ENCODE results near the gene POLE2. TPM values are rescaled to one million over a fixed set of nuclear protein-coding genes. Genes with fewer than 3 reads are reported as not detected.

The POLE2 gene
- total RNA-seq, 2 experiments from 2014 or later: 39.9 to 40.2 TPM

DNA sequence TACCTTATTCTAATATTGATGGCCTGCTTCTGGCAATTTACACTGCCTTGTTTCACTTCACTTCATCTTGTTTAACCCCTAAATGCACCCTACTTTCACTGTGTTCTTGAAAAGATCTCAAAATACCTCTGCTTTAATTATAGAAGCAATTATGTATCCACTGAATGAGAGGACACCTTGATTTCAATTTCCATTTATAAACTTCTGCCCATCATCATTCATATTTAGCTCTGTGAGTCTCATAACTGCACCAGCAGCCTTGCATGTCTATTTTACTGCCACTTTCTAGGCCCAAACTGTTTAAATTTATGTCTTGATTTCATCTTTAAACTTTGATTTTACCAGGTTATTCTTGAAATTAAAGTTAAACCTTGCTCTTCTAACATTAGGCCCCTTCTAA lies 45.9 kb downstream of the POLE2 start:
- Mint-ChIP-seq H3K4me1 (peaks cover 37% of the 10 kb centered on the region), H3K9me3 (ENCODE audit: low read depth) (no peaks in the 10 kb centered on the region), H3K36me3 (peaks cover 34% of the 10 kb centered on the region), H3K27me3 (no peaks in the 10 kb centered on the region), H3K27ac (peak overlapping the region; percentile 8), H3K4me3 (no peak overlapping the region)
- no peak for ATAC-seq
- CTCF ChIA-PET: interaction anchor here (1.4 kb wide), 1 partner anchor 8 kb away, joined by 3 read pairs; no protein-coding TSS in a partner anchor
- no peak for DNase-seq

DNA sequence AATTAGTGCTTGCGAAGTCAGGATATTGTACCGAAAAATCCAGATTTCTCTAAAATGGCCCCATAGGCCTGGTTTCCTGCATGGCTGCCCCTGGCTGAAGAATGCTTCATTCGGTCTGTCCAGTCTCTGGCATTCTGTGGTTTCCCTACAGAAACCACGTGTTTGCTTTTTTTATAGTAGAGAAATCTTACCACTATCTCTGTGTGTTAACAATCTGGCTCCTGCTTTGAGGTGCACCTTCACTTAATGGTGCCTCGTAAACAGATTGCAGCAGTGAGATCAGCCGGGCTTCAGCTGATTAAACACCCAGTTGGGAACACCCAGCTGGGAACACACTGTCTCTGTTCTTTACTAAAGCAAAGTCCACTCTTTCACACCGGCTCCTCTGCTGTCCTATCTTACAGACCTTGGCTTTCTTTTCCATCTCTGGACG lies 46.3 kb downstream of the POLE2 start:
- peaks cover 40% of the 10 kb centered on the region for H3K4me1 Mint-ChIP-seq
- CTCF ChIA-PET: interaction anchor here (0.6 kb wide), 1 partner anchor 57 kb away, joined by 3 read pairs; no protein-coding TSS in a partner anchor
- DNase-seq (no peak), ATAC-seq (no peak)
- no peaks in the 10 kb centered on the region for H3K9me3 Mint-ChIP-seq (ENCODE audit: low read depth)
- peaks cover 33% of the 10 kb centered on the region for H3K36me3 Mint-ChIP-seq
- H3K27ac Mint-ChIP-seq: peak overlapping the region; percentile 13
- no peaks in the 10 kb centered on the region for H3K27me3 Mint-ChIP-seq
- no peak overlapping the region for H3K4me3 Mint-ChIP-seq

DNA sequence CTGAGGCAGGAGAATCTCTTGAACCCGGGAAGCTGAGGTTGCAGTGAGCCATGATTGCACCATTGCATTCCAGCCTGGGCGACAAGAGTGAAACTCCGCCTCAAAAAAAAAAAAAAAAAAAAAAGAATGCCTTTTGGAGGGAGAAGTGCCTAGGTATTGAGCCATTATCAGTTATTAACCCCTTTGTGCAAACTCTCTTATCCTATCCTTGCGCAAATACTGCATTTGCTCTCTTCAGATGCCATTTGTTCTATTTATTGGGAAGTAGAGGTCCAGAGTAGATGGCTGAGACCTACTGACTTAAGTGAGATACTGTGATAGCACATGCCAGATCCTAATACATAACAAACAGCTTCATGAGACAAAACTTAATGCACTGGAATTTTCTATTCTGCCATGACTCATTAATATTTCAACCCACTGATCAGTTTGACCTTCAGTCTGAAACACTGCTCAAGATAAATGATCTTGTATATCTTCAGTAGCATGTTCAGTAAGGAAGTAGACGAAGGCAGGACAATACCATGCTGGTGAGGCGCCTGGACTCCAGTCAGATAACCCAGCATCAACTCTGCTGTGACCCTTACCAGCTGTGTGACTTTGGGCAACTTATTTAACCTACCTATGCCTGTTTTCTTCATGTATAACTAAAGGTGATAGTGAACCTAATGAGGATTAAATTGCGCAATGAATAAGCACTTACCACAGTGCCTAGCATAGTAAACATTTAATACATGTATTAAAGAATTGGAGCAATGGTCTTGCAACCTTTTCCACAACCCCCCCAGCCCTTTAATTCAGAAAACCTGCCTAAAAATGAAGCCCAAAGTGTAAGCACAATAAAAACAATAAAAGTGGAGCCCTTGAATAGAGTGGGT lies 47.2 kb downstream of the POLE2 start:
- Mint-ChIP-seq H3K36me3 (peaks cover 37% of the 10 kb centered on the region), H3K4me3 (no peak overlapping the region), H3K27me3 (no peaks in the 10 kb centered on the region), H3K4me1 (peaks cover 49% of the 10 kb centered on the region), H3K27ac (no peak overlapping the region), H3K9me3 (ENCODE audit: low read depth) (no peaks in the 10 kb centered on the region)
- no peak for ATAC-seq
- no peak for DNase-seq
- CTCF ChIA-PET: interaction anchor here (0.6 kb wide), 1 partner anchor 56 kb away, joined by 3 read pairs; no protein-coding TSS in a partner anchor

DNA sequence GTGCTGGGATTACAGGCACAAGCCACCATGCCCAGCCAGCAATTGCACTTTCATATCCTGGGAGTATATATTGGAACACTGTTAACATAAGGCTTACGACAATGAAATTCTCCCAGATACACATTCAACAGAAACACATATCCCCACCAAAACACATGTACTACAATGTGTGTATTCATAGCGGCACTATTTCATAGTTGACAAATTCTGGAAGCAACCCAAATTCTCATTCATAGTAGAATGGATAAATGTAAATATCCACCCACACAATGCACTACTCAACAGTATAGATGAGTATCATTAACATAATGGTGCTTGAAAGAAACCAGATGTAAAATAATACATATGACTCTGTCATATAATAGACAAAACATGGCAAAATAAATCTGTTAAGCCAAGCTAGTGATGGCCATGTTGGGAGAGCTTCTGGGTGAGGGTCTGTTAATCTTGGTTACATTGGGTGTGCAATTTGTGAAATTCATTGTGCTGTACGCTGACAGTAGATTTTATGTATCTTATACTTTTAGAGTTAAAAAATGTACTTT lies 50.4 kb downstream of the POLE2 start:
- Mint-ChIP-seq H3K36me3 (peaks cover 31% of the 10 kb centered on the region), H3K4me1 (peaks cover 52% of the 10 kb centered on the region), H3K4me3 (no peak overlapping the region), H3K27ac (peak overlapping the region; percentile 3), H3K9me3 (ENCODE audit: low read depth) (no peaks in the 10 kb centered on the region), H3K27me3 (no peaks in the 10 kb centered on the region)
- no peak for DNase-seq
- CTCF ChIA-PET: interaction anchor here (0.6 to 1.5 kb wide), 3 partner anchors 17 to 460 kb away, joined by 3 to 7 read pairs (median 4); partner anchors contain the start of genes MGAT2 and RPL36AL
- ATAC-seq: no peak

DNA sequence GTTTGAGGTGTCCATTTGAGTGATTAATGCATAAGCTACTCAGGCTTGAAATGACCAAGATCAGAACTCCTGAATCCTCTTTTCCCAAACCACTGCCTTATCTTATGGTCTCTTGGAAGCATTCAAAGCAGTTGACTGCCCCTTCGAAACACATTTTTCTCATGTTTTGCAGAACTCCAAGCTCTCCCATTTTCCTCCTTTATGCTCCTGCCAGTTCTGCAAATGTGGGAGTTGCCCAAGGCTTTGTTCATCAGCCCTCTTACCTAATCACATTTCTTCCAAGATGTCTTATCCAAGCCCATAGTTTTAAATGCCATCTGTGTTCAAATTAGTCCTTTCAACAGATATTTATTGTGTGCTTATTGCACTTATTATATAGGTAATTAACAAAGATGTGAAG lies 51.1 kb downstream of the POLE2 start:
- Mint-ChIP-seq H3K9me3 (ENCODE audit: low read depth) (no peaks in the 10 kb centered on the region), H3K4me1 (peaks cover 48% of the 10 kb centered on the region), H3K4me3 (peak overlapping the region; percentile 87), H3K27me3 (no peaks in the 10 kb centered on the region), H3K27ac (peak overlapping the region; percentile 60), H3K36me3 (peaks cover 33% of the 10 kb centered on the region)
- ATAC-seq: no peak
- CTCF ChIA-PET: interaction anchor here (1.1 to 1.5 kb wide), 3 partner anchors 16 to 215 kb away, joined by 3 to 4 read pairs (median 4); partner anchors contain the start of genes MGAT2, NEMF and RPL36AL
- no peak for DNase-seq

DNA sequence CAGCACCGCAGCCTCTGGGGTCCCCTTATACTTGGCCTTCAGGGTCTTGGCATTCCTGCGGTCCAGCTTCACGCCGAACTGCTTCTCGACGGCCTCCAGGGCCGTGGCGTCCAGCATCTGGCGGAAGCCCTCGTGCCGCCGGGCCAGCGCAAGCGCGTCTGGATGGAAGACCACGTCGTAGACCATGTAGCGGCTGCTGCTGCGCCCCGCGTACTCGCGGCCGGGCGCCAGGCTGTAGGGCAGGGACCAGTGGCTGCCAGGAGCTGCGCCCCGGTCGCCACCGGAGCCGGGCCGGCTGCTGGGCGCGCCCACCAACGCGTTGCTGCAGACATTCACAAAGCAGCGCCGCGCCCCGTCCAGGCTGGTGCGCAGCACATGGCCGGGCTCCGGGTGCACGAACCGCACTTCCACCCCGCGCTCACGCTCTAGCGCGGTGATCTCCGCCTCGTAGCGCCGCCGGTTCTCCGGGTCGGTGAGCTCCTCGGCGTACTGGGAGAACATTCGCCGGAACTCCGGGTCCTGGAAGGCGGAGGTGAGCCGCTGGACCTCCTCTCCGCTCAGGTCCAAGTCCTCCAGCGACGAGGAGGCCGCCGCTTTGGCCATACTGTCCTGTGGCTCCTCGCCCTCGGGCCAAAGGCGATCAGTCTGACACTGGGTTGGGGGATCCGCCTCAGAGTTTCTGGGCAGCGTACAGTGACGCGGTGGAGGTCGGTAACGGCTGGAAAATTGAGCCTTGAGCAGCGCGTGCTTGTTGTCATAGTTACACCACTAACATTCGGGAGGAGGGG lies 53.3 kb downstream of the POLE2 start, which contains the start of gene DNAAF2:
Gene DNAAF2 (minus strand): TSS at position 698 of the 788 bp plus-strand sequence. CDS start 95 bp downstream, at position 603.
- peak; percentile 45 for ATAC-seq
- DNase-seq: peak; percentile 78
- H3K4me1 Mint-ChIP-seq: peaks cover 47% of the 10 kb centered on the region
- no peaks in the 10 kb centered on the region for H3K9me3 Mint-ChIP-seq (ENCODE audit: low read depth)
- H3K27me3 Mint-ChIP-seq: no peaks in the 10 kb centered on the region
- peaks cover 26% of the 10 kb centered on the region for H3K36me3 Mint-ChIP-seq
- CTCF ChIA-PET: interaction anchor here (0.8 to 2.6 kb wide), 29 partner anchors 8 to 686 kb away, joined by 3 to 32 read pairs (median 5); partner anchors contain the start of genes KLHDC1, KLHDC2, LRR1 and MGAT2
- H3K4me3 Mint-ChIP-seq: peak within 1 kb of the TSS; percentile 87
- peak within 1 kb of the TSS; percentile 94 for H3K27ac Mint-ChIP-seq

DNA sequence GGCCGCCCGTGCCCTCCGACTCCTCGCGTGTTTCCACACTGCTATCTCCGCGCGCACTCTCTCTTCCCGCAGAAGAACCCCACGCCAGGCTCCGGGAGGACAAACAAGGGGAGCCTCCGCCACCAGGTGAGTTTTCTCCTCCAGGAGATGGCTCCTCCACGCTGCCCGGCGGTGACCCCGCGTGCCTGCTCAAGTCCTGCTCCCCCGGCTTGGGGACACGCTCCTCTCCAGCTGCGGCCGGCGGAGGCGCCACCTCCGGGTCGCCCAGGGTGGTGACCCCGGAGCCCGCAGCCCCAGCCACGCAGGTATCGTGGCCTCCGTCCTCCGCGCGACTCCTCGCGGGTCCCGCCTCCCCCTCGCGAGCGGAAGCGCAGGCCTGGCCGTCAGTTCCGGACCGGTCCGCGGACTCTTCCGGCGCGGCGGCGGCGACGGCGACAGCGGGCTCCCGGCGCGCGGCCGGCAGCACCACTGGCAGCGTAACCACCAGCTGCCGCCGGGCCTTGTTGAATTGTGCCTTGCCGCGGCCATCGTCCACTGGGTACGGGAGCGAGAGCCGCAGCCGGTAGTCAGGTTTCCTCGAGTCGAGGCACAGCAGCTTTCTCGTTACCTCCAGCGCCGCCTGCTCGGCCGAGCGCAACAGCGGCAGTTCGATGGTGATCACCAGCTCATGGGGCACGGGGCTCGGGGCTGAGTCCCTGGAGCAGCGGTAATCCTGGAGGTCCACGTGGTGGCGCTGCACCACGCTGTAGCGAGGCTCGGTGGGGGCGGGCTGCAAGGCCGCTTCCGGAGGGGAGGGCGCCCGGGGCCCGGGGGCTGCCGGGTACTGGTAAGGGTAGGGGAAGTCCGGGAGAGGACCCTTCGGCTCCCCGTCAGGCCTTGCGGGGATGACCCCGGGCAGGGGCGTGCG lies 54.1 kb downstream of the POLE2 start:
- CTCF ChIA-PET: interaction anchor here (0.6 to 2.6 kb wide), 33 partner anchors 8 to 687 kb away, joined by 3 to 32 read pairs (median 4); partner anchors contain the start of genes KLHDC1, KLHDC2, MGAT2 and NEMF
- peaks cover 47% of the 10 kb centered on the region for H3K4me1 Mint-ChIP-seq
- peak; percentile 83 for ATAC-seq

DNA sequence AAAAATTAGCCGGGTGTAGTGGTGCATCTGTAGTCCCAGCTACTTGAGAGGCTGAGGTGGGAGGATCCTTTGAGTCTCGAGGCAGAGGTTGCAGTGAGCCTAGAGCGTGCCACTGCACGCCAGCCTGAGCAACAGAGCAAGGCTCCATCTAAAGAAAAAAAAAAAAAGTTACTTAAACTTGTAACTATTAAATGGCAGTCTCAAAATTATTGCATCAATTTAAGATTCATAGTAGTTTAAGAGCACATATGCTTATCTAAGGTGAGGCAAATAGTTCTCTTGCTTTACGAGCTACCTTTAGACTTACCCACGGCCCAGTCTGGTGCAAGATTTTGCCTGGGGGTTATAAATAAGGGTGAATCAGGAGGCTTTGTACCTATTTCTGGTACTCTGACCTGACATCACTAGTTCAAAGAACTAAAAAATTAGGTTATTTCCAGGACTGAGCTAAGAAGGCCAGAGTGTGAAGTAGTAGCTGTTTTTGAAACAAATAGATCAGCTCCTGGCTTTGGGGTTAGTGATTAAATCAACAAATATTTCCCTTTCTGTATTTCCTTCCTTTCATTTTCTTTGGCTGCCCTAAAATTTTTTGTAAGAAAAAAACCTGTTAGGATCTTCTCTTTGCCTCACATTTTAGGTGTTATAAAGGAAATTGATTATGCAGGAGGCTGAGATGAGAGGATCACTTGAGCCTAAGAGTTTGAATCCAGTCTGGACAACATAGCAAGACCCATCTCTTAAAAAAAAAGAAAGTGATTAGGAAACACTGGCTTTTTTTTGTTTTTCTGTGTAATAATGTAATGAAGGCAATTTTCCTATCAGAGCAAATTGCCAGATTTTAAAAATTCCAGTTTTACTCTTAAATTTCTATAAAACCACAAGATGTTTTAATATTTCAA lies 63.8 kb downstream of the POLE2 start:
- peaks cover 42% of the 10 kb centered on the region for H3K4me1 Mint-ChIP-seq
- DNase-seq: peak; percentile 52

More for the DNA sequence above, 54.1 kb downstream of the POLE2 start:
- H3K36me3 Mint-ChIP-seq: peaks cover 23% of the 10 kb centered on the region
- peak; percentile 96 for DNase-seq
- no peaks in the 10 kb centered on the region for H3K9me3 Mint-ChIP-seq (ENCODE audit: low read depth)
- H3K4me3 Mint-ChIP-seq: peak overlapping the region; percentile 87
- H3K27ac Mint-ChIP-seq: peak overlapping the region; percentile 94
- H3K27me3 Mint-ChIP-seq: no peaks in the 10 kb centered on the region

DNA sequence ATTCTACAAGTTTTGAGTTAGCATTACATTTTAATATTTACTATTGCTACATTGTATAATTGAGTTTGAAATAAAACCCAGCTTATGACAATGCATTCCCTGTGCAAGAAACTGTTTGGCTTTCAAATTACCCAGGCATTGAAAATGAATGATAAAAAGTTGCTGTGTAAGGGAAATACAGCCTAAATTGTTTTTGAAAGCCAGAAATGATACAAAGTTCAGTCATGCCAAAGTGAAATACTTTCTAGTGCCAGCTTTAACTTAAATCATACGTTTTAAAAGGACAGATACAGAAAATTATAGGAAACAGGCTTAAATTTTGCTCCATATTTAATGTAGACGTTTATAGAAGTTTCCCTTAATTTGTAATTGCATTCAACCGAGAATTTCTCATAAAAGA lies 64.6 kb downstream of the POLE2 start:
- ATAC-seq (no peak), DNase-seq (no peak)
- Mint-ChIP-seq H3K9me3 (ENCODE audit: low read depth) (no peaks in the 10 kb centered on the region), H3K27me3 (no peaks in the 10 kb centered on the region), H3K27ac (peak overlapping the region; percentile 80), H3K36me3 (peaks cover 57% of the 10 kb centered on the region), H3K4me3 (peak overlapping the region; percentile 84), H3K4me1 (peaks cover 44% of the 10 kb centered on the region)
- CTCF ChIA-PET: interaction anchor here (1.0 to 4.0 kb wide), 6 partner anchors 11 to 38 kb away, joined by 3 to 32 read pairs (median 4); partner anchors contain the start of genes DNAAF2, LRR1 and RPS29

More for the DNA sequence above, 63.8 kb downstream of the POLE2 start:
- Mint-ChIP-seq H3K36me3 (peaks cover 52% of the 10 kb centered on the region), H3K4me3 (peak overlapping the region; percentile 84), H3K9me3 (ENCODE audit: low read depth) (no peaks in the 10 kb centered on the region), H3K27me3 (no peaks in the 10 kb centered on the region), H3K27ac (peak overlapping the region; percentile 80)
- CTCF ChIA-PET: interaction anchor here (0.8 to 2.4 kb wide), 8 partner anchors 10 to 238 kb away, joined by 3 to 8 read pairs (median 4); partner anchors contain the start of genes LRR1 and RPS29
- ATAC-seq: no peak

DNA sequence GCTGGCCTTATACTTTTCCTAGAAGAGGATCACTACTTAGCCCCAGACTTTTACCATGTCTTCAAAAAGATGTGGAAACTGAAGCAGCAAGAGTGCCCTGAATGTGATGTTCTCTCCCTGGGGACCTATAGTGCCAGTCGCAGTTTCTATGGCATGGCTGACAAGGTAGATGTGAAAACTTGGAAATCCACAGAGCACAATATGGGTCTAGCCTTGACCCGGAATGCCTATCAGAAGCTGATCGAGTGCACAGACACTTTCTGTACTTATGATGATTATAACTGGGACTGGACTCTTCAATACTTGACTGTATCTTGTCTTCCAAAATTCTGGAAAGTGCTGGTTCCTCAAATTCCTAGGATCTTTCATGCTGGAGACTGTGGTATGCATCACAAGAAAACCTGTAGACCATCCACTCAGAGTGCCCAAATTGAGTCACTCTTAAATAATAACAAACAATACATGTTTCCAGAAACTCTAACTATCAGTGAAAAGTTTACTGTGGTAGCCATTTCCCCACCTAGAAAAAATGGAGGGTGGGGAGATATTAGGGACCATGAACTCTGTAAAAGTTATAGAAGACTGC lies 65.9 kb downstream of the POLE2 start:
- CTCF ChIA-PET: interaction anchor here (0.6 to 4.0 kb wide), 7 partner anchors 9 to 230 kb away, joined by 3 to 34 read pairs (median 6); partner anchors contain the start of genes DNAAF2, KLHDC2 and NEMF
- Mint-ChIP-seq H3K27me3 (no peaks in the 10 kb centered on the region), H3K4me1 (peaks cover 49% of the 10 kb centered on the region), H3K36me3 (peaks cover 64% of the 10 kb centered on the region), H3K9me3 (ENCODE audit: low read depth) (no peaks in the 10 kb centered on the region), H3K27ac (peak overlapping the region; percentile 92), H3K4me3 (peak overlapping the region; percentile 84)
- DNase-seq (no peak), ATAC-seq (no peak)

Measured in activated CD8-positive, alpha-beta memory T cell treated with anti-CD3 and anti-CD28 coated beads, Interleukin-2, amount 10 ng/mL, durations not matched to agents 7 days and 5 days (primary cell).